ENCODE measurements around the gene NPC1L1.

GRCh38 chr7:44515590-44516268 is 25.4 kb downstream of the NPC1L1 start:
- TF ChIP-seq CTCF (IDR thresholded peaks at IDR 0.05; ENCODE audit: insufficient read depth, low read length, poor library complexity, severe bottlenecking) = no peak
- no peak for TF ChIP-seq EZH2phosphoT487 (conservative IDR thresholded peaks at IDR 0.05; ENCODE audit: low read length)

Data from SU-DHL-6 (cell line).